Activated naive CD4-positive, alpha-beta T cell treated with anti-CD3 and anti-CD28 coated beads, Interleukin-2, amount 10 ng/mL, durations not matched to agents 7 days and 5 days (primary cell): Measurements from ENCODE around the gene ATP1B3.

Experiments
- CTCF ChIA-PET: fragments of 350-600 bp; sonication (Branson Sonifier 250); formaldehyde crosslinking; loops from one replicate; lab custom pipeline; 2021; ENCODE audit warnings: antibody characterized with exemption; lab: Charles Lee
- DNase-seq: peaks from one replicate; pipeline ENCODE4 v3.0.0-alpha.2; 2020
- H3K27ac Mint-ChIP-seq: one replicate; pipeline ENCODE4 v1.8.0; 2021; ENCODE audit warnings: mild to moderate bottlenecking, moderate library complexity, mixed read lengths
- H3K27me3 Mint-ChIP-seq: one replicate; pipeline ENCODE4 v1.8.0; 2021; ENCODE audit warnings: mild to moderate bottlenecking, mixed read lengths
- H3K36me3 Mint-ChIP-seq: one replicate; pipeline ENCODE4 v1.8.0; 2021; ENCODE audit warnings: mixed read lengths
- H3K4me1 Mint-ChIP-seq: one replicate; pipeline ENCODE4 v1.8.0; 2021; ENCODE audit warnings: mixed read lengths
- H3K4me3 Mint-ChIP-seq: one replicate; pipeline ENCODE4 v1.8.0; 2021; ENCODE audit warnings: mild to moderate bottlenecking, moderate library complexity, mixed read lengths
- H3K9me3 Mint-ChIP-seq: one replicate; pipeline ENCODE4 v1.8.0; 2021; ENCODE audit warnings: mixed read lengths

The ATP1B3 gene

DNA sequence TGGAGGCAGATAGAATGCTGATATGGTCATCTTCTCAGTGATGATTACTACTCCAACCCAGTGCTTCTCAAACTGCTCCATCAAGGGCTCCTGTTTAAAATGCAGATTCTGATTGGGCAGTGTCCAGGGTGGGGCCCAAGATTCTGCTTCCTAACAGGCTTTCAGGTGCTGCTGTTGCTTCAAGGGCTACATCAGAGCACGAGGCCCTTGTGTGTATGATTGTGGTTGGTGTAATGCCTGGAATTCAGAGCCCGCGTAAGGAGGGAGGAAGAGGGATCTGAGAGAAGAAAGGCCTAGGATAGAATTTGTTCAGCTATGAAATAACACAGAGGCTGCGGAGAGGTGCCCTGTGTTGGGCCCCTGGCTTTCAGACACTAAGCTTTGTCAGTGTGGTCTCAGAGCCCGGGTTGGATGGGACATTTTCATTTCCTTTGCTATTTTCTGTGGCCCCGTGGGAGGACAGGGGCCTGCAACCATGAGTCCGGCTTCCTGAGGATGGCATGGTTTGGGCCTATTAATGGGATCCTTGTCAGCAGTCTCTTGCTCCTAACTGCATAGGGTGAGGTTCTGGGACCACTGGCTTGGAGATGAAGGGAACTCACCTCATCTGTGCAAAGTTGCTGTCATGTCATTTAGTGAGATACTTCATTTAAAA is 53.0 kb downstream of the ATP1B3 start:
- Mint-ChIP-seq H3K4me3 (no peak overlapping the region), H3K4me1 (no peaks in the 10 kb centered on the region), H3K27ac (no peak overlapping the region), H3K36me3 (peaks cover 21% of the 10 kb centered on the region), H3K9me3 (no peaks in the 10 kb centered on the region), H3K27me3 (no peaks in the 10 kb centered on the region)
- no peak for DNase-seq
- CTCF ChIA-PET: no interaction called here

DNA sequence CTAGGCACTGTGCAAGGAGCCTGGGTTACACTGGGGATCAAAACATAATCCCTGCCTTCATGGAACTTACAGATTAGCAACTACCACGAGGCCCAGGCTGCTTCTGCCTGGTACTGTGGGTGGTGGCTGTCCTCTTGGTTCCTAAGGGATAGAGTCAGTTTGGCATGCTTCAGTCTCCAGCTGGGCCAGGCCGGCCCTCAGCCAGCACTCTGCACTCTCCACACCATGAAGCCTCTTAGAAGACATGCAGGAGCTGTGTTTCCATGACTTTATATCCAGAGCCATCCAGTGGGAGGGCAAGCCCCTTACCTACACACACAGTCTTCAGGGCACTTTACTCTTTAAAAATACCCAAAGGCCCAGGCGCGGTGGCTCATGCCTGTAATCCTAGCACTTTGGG is 54.4 kb downstream of the ATP1B3 start:
- Mint-ChIP-seq H3K27ac (no peak overlapping the region), H3K4me3 (no peak overlapping the region), H3K27me3 (no peaks in the 10 kb centered on the region), H3K9me3 (no peaks in the 10 kb centered on the region), H3K36me3 (peaks cover 17% of the 10 kb centered on the region), H3K4me1 (no peaks in the 10 kb centered on the region)
- no peak for DNase-seq
- CTCF ChIA-PET: no interaction called here

GRCh38 chr3:141933421-141934300 is 57.2 kb downstream of the ATP1B3 start:
- peaks cover 2% of the 10 kb centered on the region for H3K36me3 Mint-ChIP-seq
- H3K9me3 Mint-ChIP-seq: no peaks in the 10 kb centered on the region
- H3K4me1 Mint-ChIP-seq: no peaks in the 10 kb centered on the region
- H3K27me3 Mint-ChIP-seq: no peaks in the 10 kb centered on the region
- no peak overlapping the region for H3K27ac Mint-ChIP-seq
- H3K4me3 Mint-ChIP-seq: no peak overlapping the region
- DNase-seq: no peak
- CTCF ChIA-PET: interaction anchor here (0.8 kb wide), 1 partner anchor 20 kb away, joined by 3 read pairs; no protein-coding TSS in a partner anchor

- Mint-ChIP-seq H3K36me3 (no peaks in the 10 kb centered on the region), H3K4me3 (no peak overlapping the region), H3K27ac (no peak overlapping the region), H3K27me3 (no peaks in the 10 kb centered on the region), H3K4me1 (no peaks in the 10 kb centered on the region), H3K9me3 (no peaks in the 10 kb centered on the region)
- CTCF ChIA-PET: interaction anchor here (0.8 kb wide), 1 partner anchor 21 kb away, joined by 3 read pairs; no protein-coding TSS in a partner anchor
- no peak for DNase-seq
Observed at GRCh38 chr3:141934354-141934753, 57.9 kb downstream of the ATP1B3 start.

DNA sequence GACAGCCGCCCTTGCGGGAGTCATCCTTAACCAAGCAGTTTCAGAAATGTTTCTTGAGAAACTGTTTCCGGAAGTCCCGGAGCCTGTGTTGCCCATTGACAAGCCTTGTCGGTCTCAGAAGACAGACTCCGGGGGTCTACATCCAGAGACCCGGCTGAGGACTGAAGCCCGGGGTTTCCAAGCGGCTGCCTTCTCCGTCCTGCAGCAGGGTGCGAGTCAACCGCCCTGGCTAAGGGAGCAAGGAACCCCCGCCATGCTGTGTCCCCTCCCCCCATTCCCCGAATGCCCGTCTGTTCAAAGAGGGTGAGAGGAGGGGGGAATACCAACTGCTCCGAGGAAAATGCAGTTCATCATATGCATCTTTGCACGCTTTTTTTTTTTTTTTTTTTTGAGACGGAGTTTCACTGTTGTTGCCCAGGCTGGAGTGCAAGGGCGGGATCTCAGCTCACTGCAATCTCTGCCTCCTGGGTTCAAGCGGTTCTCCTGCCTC is 61.6 kb downstream of the ATP1B3 start:
- Mint-ChIP-seq H3K27ac (no peak overlapping the region), H3K36me3 (no peaks in the 10 kb centered on the region), H3K4me1 (peaks cover 9% of the 10 kb centered on the region), H3K4me3 (no peak overlapping the region), H3K27me3 (peaks cover 4% of the 10 kb centered on the region), H3K9me3 (no peaks in the 10 kb centered on the region)
- no peak for DNase-seq
- CTCF ChIA-PET: interaction anchor here (1.7 kb wide), 1 partner anchor 10 kb away, joined by 5 read pairs; no protein-coding TSS in a partner anchor

DNA sequence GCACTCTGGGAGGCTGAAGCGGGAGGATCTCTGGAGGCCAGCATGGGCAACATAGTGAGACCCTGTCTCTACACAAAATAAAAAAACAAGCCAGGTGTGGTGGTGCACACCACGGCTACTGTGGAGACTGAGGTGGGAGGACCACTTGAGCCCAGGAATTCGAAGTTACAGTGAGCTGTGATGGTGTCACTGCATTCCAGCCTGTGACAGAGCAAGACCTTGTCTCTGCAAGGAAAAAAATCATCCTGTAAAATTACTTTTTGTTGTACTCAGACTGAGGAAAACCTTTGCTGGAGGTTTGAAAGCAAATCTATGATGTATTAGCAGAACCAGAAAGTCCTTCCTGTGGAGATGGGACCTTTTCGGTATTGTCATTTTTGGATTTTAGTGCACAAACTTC is 63.3 kb downstream of the ATP1B3 start:
- no peak overlapping the region for H3K27ac Mint-ChIP-seq

DNA sequence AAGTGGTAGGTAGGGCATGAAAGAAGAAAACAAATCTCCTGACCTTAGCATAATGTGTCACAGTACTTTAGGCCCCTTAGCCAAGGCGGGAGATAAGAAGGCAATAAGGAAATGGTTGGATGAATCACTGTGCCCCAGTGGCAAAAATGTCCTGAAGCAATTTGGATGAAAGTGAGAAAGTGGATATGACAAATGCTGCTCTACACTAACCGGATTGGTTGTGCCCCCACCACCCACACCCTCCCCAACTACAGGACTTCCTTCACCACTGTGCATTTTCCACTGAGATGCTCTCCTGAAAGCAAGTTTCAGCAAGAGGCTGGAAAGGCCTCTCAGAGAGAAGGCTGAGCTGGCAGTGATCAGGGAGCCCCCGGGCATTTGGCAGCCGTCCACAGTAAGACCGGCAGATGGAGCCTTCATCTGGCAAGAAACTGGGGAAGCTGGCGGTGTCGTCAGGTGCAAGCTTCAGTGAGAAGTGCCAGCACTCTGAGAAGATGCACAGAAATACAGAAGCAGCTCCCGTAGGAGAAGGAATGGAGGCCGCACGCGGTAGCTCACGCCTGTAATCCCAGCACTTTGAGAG is 63.8 kb downstream of the ATP1B3 start:
- no peaks in the 10 kb centered on the region for H3K36me3 Mint-ChIP-seq
- H3K27me3 Mint-ChIP-seq: peaks cover 4% of the 10 kb centered on the region
- H3K4me1 Mint-ChIP-seq: peaks cover 9% of the 10 kb centered on the region
- CTCF ChIA-PET: interaction anchor here (1.3 kb wide), 1 partner anchor 23 kb away, joined by 3 read pairs; no protein-coding TSS in a partner anchor
- H3K27ac Mint-ChIP-seq: no peak overlapping the region
- no peak overlapping the region for H3K4me3 Mint-ChIP-seq
- peak; percentile 25 for DNase-seq
- no peaks in the 10 kb centered on the region for H3K9me3 Mint-ChIP-seq

More for the DNA sequence above, 63.3 kb downstream of the ATP1B3 start:
- no peak overlapping the region for H3K4me3 Mint-ChIP-seq
- H3K4me1 Mint-ChIP-seq: peaks cover 9% of the 10 kb centered on the region
- DNase-seq: no peak
- H3K9me3 Mint-ChIP-seq: no peaks in the 10 kb centered on the region
- CTCF ChIA-PET: interaction anchor here (0.7 kb wide), 1 partner anchor 142 kb away, joined by 4 read pairs; no protein-coding TSS in a partner anchor
- H3K27me3 Mint-ChIP-seq: peaks cover 4% of the 10 kb centered on the region
- H3K36me3 Mint-ChIP-seq: no peaks in the 10 kb centered on the region

GRCh38 chr3:141941093-141941492 is 64.7 kb downstream of the ATP1B3 start:
- no peak for DNase-seq
- no peaks in the 10 kb centered on the region for H3K36me3 Mint-ChIP-seq
- no peak overlapping the region for H3K4me3 Mint-ChIP-seq
- CTCF ChIA-PET: interaction anchor here (1.3 kb wide), 1 partner anchor 22 kb away, joined by 3 read pairs; no protein-coding TSS in a partner anchor
- H3K4me1 Mint-ChIP-seq: peaks cover 9% of the 10 kb centered on the region
- peaks cover 4% of the 10 kb centered on the region for H3K27me3 Mint-ChIP-seq
- no peak overlapping the region for H3K27ac Mint-ChIP-seq
- no peaks in the 10 kb centered on the region for H3K9me3 Mint-ChIP-seq

DNA sequence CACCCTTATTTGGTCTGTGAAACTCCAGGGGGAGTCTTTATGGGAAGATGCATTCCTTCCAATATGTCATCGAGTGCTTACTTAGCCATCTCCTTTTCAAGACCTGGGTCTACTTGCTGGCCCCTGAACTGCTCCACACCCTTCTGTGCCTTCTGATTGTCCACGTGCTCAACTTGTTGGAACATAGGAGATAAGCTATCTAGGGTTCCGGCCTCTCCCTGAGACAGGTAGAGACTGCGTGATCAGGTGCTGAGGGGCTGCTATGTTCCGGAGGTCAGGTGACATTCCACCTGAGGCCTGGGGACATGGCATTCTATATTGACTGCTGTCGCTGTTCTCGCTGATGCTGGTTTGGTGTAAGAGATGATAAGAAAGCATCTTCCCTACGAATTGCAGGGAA is 65.6 kb downstream of the ATP1B3 start:
- DNase-seq: no peak
- peaks cover 4% of the 10 kb centered on the region for H3K27me3 Mint-ChIP-seq
- H3K9me3 Mint-ChIP-seq: no peaks in the 10 kb centered on the region
- CTCF ChIA-PET: no interaction called here
- H3K36me3 Mint-ChIP-seq: no peaks in the 10 kb centered on the region
- peaks cover 9% of the 10 kb centered on the region for H3K4me1 Mint-ChIP-seq
- H3K27ac Mint-ChIP-seq: no peak overlapping the region
- no peak overlapping the region for H3K4me3 Mint-ChIP-seq

DNA sequence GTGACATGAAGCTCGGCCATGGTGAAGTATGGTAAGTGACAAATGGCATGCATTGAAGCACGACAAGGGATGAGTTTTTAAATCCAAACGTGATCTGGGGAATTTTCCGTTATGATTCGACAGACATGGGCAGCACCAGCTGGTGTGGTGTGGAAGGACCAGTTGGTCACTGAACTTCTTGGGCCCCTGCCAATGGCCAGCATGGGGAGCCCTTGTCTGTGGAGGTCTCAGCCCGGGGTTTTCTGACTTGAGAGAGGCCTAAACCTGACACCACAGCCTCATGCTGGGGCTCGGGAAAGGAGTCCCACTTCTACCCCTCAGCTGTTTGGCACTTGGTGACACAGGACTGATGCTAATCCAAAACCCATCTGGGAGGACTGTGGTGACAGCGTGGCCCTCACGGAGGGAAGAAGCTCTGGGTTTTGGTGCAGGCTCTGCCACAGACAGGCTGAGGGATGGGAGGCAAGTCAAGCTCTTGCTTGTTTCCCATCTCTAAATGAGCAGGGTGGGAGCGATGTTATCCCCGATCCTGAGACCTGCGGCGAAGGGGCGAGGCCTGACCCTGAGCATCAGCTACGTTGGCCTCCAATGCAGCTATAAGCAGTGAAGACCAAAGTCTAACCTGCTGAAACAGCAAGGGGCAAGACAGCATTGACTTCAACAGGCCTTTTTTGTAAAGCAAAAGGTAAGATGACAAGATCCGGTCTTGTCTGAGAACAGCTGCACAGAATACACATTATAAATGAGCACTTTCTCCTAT is 69.5 kb downstream of the ATP1B3 start:
- H3K27me3 Mint-ChIP-seq: no peaks in the 10 kb centered on the region
- CTCF ChIA-PET: no interaction called here
- DNase-seq: no peak
- H3K9me3 Mint-ChIP-seq: no peaks in the 10 kb centered on the region
- H3K4me3 Mint-ChIP-seq: no peak overlapping the region
- no peak overlapping the region for H3K27ac Mint-ChIP-seq
- H3K4me1 Mint-ChIP-seq: peaks cover 6% of the 10 kb centered on the region
- H3K36me3 Mint-ChIP-seq: no peaks in the 10 kb centered on the region

DNA sequence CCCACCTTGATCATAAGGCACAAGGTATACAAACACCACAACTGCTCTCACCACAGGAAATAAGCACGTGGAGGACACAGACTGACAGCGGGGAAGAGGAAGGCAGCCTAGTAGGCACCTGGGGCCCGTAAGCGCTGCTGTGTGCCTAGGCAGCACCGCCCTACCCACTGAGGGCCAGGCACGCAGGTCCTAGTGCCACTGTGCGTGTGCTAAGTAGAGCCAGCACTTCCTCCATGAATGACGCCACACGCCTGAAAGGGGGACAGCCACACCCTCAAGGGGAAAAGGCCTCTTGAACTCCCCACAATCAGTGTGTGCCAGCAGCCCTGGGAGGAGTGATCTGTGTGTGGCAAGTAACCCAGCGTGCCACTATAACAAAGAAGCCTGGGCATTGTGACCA is 73.0 kb downstream of the ATP1B3 start:
- no peaks in the 10 kb centered on the region for H3K27me3 Mint-ChIP-seq
- no peaks in the 10 kb centered on the region for H3K4me1 Mint-ChIP-seq
- no peak overlapping the region for H3K27ac Mint-ChIP-seq
- H3K4me3 Mint-ChIP-seq: no peak overlapping the region
- no peak for DNase-seq
- CTCF ChIA-PET: interaction anchor here (0.7 to 1.0 kb wide), 2 partner anchors 12 to 23 kb away, joined by 3 to 4 read pairs; no protein-coding TSS in a partner anchor
- H3K36me3 Mint-ChIP-seq: peaks cover 2% of the 10 kb centered on the region
- no peaks in the 10 kb centered on the region for H3K9me3 Mint-ChIP-seq

DNA sequence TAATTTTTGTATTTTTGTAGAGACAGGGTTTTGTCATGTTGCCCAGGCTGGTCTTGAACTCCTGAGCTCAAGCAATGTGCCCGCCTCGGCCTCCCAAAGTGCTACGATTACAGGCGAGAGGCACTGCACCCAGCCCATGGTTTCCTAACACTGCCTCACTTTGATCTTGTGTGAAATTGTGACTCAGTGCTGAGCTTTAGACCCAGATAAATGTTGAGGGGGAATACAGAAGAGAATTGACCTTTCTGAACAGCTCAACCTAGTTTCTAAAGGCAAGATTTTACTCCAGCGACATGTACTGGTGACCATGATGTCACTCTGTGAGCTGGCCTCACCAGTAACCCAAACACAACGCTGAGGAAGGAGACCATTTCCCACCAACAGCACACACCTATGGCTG is 73.5 kb downstream of the ATP1B3 start:
- H3K27me3 Mint-ChIP-seq: no peaks in the 10 kb centered on the region
- H3K4me3 Mint-ChIP-seq: no peak overlapping the region
- peaks cover 2% of the 10 kb centered on the region for H3K36me3 Mint-ChIP-seq
- peaks cover under 1% of the 10 kb centered on the region for H3K4me1 Mint-ChIP-seq
- H3K9me3 Mint-ChIP-seq: no peaks in the 10 kb centered on the region
- CTCF ChIA-PET: interaction anchor here (1.0 kb wide), 1 partner anchor 11 kb away, joined by 4 read pairs; no protein-coding TSS in a partner anchor
- DNase-seq: no peak
- no peak overlapping the region for H3K27ac Mint-ChIP-seq
